NCI-H774 (cell line): ENCODE results near the gene MTF1.
A peak's percentile ranks its signal among the peaks of the same experiment; 100 is the strongest.

Experiments
- DNase-seq: peaks from one replicate; lab custom pipeline; 2025; lab: John Stamatoyannopoulos, UW

The MTF1 gene

GRCh38 chr1:37828410-37829074, 30.9 kb downstream of the MTF1 start:
- DNase-seq, result no peak

- no peak for DNase-seq
These were observed 33.9 kb downstream of the MTF1 start for GRCh38 chr1:37825506-37825905.

- DNase-seq, result no peak
These were observed 35.4 kb downstream of the MTF1 start for GRCh38 chr1:37824001-37824400.

GRCh38 chr1:37822906-37823815, 36.2 kb downstream of the MTF1 start:
- DNase-seq, result no peak

GRCh38 chr1:37821481-37821880, 37.9 kb downstream of the MTF1 start:
- no peak for DNase-seq

- peak; percentile 6 for DNase-seq
These were observed 41.9 kb downstream of the MTF1 start for GRCh38 chr1:37817481-37817880.

- DNase-seq, result no peak
These were observed 45.1 kb downstream of the MTF1 start for GRCh38 chr1:37814252-37814651.

GRCh38 chr1:37813529-37814145, 45.8 kb downstream of the MTF1 start:
- no peak for DNase-seq

GRCh38 chr1:37811027-37811655, 48.3 kb downstream of the MTF1 start:
- DNase-seq, result peak; percentile 86

- no peak for DNase-seq
These were observed 49.5 kb downstream of the MTF1 start for GRCh38 chr1:37809942-37810341.

- peak; percentile 93 for DNase-seq
These were observed 50.7 kb downstream of the MTF1 start for GRCh38 chr1:37808369-37809319.

- DNase-seq, result peak; percentile 98
These were observed 51.6 kb downstream of the MTF1 start, which contains the start of the genes C1orf122 and YRDC for GRCh38 chr1:37807555-37808368. Gene C1orf122, plus strand, starts transcription at chr1:37807790. Its CDS starts 615 bp downstream, at chr1:37808405. Gene YRDC, minus strand, starts transcription at chr1:37808208. Its CDS starts 28 bp downstream, at chr1:37808180.

- DNase-seq, result no peak
These were observed 52.2 kb downstream of the MTF1 start for GRCh38 chr1:37807220-37807554.

GRCh38 chr1:37802439-37802838, 57.0 kb downstream of the MTF1 start:
- no peak for DNase-seq

GRCh38 chr1:37797750-37798345, 61.5 kb downstream of the MTF1 start:
- DNase-seq, result no peak

- DNase-seq, result no peak
These were observed 63.9 kb downstream of the MTF1 start for GRCh38 chr1:37795340-37796125.

GRCh38 chr1:37794372-37795339, 64.7 kb downstream of the MTF1 start:
- peak; percentile 48 for DNase-seq
